OCI-LY7 (cell line): ENCODE data around the gene PREPL. TPM values are rescaled to one million over a fixed set of nuclear protein-coding genes. Genes with fewer than 3 reads are reported as not detected.

Experiments
- BruUV-seq: library from RNA; stranded (reverse); fragments of 400-500 nt; replicated peaks from 2 replicates; lab custom pipeline; 2021; lab: Mats Ljungman, UMichigan
- CTCF ChIA-PET: fragments of 300-600 bp; sonication (Branson Sonifier 250); formaldehyde crosslinking; loops from one replicate; lab custom pipeline; 2022; ENCODE audit warnings: antibody characterized with exemption; ENCODE audit not compliant: unreplicated experiment; lab: Charles Lee
- POLR2A ChIA-PET: fragments of 300-600 bp; sonication (Branson Sonifier 250); formaldehyde crosslinking; loops from one replicate; lab custom pipeline; 2022; ENCODE audit warnings: antibody characterized with exemption; lab: Charles Lee
- DNase-seq: peaks from one replicate; pipeline ENCODE4 v3.0.0-alpha.2; 2015; ENCODE audit warnings: low spot score
- H2AFZ ChIP-seq: fragments of 200-600 bp; sonication (generic), shearing (Covaris generic); 2 replicates; pipeline ENCODE4 v1.6.1; 2014; ENCODE audit warnings: mild to moderate bottlenecking, antibody characterized with exemption, low read length, moderate library complexity
- H3K27ac ChIP-seq: fragments of 200-600 bp; sonication (generic); 2 replicates; pipeline ENCODE4 v1.5.1; 2014; ENCODE audit warnings: mixed run types, low read depth, mild to moderate bottlenecking, moderate library complexity, low read length, inconsistent platforms; ENCODE audit not compliant: poor library complexity, severe bottlenecking
- H3K36me3 ChIP-seq: fragments of 200-600 bp; sonication (generic); 2 replicates; pipeline ENCODE4 v1.6.1; 2014; ENCODE audit warnings: mild to moderate bottlenecking, antibody characterized with exemption, low read length, moderate library complexity, mixed read lengths; ENCODE audit not compliant: insufficient read depth
- H3K4me1 ChIP-seq: fragments of 200-600 bp; sonication (generic); 2 replicates; pipeline ENCODE4 v1.5.1; 2014; ENCODE audit warnings: mild to moderate bottlenecking, low read length; ENCODE audit not compliant: insufficient read depth, poor library complexity, severe bottlenecking
- H3K4me2 ChIP-seq: fragments of 200-600 bp; sonication (generic); 2 replicates; pipeline ENCODE4 v1.6.1; 2014; ENCODE audit warnings: mild to moderate bottlenecking, low read length
- H3K4me3 ChIP-seq: fragments of 200-600 bp; sonication (generic); 2 replicates; pipeline ENCODE4 v1.5.1; 2014; ENCODE audit warnings: mild to moderate bottlenecking, low read depth, low read length; ENCODE audit not compliant: poor library complexity, severe bottlenecking
- H3K79me2 ChIP-seq: fragments of 200-600 bp; sonication (generic); 2 replicates; pipeline ENCODE4 v1.6.1; 2016; ENCODE audit warnings: low read depth, mild to moderate bottlenecking, low read length, moderate library complexity, mixed read lengths; ENCODE audit not compliant: insufficient read depth
- H3K9me2 ChIP-seq: fragments of 200-600 bp; sonication (generic); 2 replicates; pipeline ENCODE4 v1.6.1; 2016; ENCODE audit warnings: mild to moderate bottlenecking, low read length, mixed read lengths; ENCODE audit not compliant: insufficient read depth
- H3K9me3 ChIP-seq: fragments of 200-600 bp; sonication (generic); 2 replicates; pipeline ENCODE4 v1.6.1; 2014; ENCODE audit warnings: mild to moderate bottlenecking, mixed run types, low read length, mixed read lengths
- H4K20me1 ChIP-seq: fragments of 200-600 bp; sonication (generic); 2 replicates; pipeline ENCODE4 v1.6.1; 2014; ENCODE audit warnings: mild to moderate bottlenecking, antibody characterized with exemption, low read length, moderate library complexity, mixed read lengths; ENCODE audit not compliant: insufficient read depth
- EZH2phosphoT487 ChIP-seq: fragments of 200-600 bp; sonication (generic); IDR thresholded peaks from 2 replicates; pipeline ENCODE4 v1.6.1; 2018; ENCODE audit warnings: low read depth, borderline replicate concordance, mild to moderate bottlenecking, mixed run types, antibody characterized with exemption, low read length, moderate library complexity, mixed read lengths
- intact Hi-C: fragments of 100-400 bp; cut with micrococcal nuclease; formaldehyde crosslinking; loops from one replicate; pipeline ENCODE4 v1.10.0; 2022; ENCODE audit not compliant: unreplicated experiment
- total RNA-seq, 2 experiments: library from RNA; depleted of rRNA in 1 of 2; stranded (reverse); fragments of >200 nt in 1 of 2; shearing (Covaris generic) in 1 of 2; gene quantifications; 2 replicates each; pipeline ENCODE4 v1.2.3, GENCODE V29; 2014 to 2022
- TF ChIP-seq, protein P1 (sequence below): fragments of 200-600 bp; sonication (generic); conservative IDR thresholded peaks from 2 replicates; pipeline ENCODE4 v1.5.1; 2014; ENCODE audit warnings: mild to moderate bottlenecking, antibody characterized with exemption, low read length, moderate library complexity, mixed read lengths

Gene PREPL
- total RNA-seq, 2 experiments from 2014 or later, result 27.5 to 40.6 TPM

DNA sequence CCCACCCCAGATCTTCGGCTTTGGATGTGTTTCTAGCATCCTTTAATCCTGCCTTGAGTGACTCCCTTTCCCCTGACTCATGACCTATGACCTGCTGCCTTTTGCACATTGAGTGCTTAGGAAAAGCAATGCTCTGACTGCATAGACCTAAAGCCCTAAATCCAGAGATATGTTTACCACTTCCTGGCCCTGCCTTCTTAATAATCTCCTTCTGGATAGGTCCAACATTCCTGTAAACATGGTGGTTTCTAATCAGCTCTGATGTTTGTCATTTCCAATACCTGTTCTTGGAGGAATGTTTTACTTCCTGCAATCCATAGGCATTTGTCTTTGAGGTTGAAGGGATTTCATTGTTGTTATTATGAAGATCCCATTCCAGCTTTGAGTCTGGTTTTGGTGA is 83.8 kb downstream of the PREPL start:
- no peaks in the 10 kb centered on the region for H3K9me3 ChIP-seq
- H3K4me2 ChIP-seq, result no peak overlapping the region
- no peak overlapping the region for H3K4me3 ChIP-seq
- no peaks in the 10 kb centered on the region for H3K9me2 ChIP-seq
- TF ChIP-seq EZH2phosphoT487, result no peak
- TF ChIP-seq, protein P1, sequence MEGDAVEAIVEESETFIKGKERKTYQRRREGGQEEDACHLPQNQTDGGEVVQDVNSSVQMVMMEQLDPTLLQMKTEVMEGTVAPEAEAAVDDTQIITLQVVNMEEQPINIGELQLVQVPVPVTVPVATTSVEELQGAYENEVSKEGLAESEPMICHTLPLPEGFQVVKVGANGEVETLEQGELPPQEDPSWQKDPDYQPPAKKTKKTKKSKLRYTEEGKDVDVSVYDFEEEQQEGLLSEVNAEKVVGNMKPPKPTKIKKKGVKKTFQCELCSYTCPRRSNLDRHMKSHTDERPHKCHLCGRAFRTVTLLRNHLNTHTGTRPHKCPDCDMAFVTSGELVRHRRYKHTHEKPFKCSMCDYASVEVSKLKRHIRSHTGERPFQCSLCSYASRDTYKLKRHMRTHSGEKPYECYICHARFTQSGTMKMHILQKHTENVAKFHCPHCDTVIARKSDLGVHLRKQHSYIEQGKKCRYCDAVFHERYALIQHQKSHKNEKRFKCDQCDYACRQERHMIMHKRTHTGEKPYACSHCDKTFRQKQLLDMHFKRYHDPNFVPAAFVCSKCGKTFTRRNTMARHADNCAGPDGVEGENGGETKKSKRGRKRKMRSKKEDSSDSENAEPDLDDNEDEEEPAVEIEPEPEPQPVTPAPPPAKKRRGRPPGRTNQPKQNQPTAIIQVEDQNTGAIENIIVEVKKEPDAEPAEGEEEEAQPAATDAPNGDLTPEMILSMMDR, result no peak
- no peaks in the 10 kb centered on the region for H3K36me3 ChIP-seq
- H2AFZ ChIP-seq, result no peak overlapping the region
- no peak for DNase-seq
- no peaks in the 10 kb centered on the region for H3K79me2 ChIP-seq
- H3K27ac ChIP-seq, result no peak overlapping the region
- ChIA-PET POLR2A (no interaction called here), CTCF (no interaction called here)
- BruUV-seq, result no TSS peak
- intact Hi-C loops, result no loop called here
- no peaks in the 10 kb centered on the region for H3K4me1 ChIP-seq
- no peaks in the 10 kb centered on the region for H4K20me1 ChIP-seq

DNA sequence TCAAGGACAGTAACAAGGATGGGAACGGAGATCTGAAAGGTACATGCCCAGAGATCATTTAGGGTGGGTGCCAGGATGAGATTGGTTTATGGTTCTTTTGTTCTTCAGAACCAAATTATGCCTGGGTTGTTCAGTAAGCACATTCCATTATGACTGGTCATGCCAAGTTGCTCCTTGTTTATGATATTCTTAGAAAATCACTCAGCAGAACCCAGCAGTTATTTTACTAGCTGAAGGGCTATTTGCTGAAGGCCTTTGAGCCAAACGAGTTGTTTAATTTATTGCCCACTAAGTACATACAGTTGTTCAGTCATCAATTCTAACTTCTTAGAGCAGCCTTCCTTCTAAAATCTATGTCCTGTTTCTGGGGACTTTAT is 85.4 kb downstream of the PREPL start:
- H3K27ac ChIP-seq, result no peak overlapping the region
- intact Hi-C loops, result no loop called here
- no peak overlapping the region for H2AFZ ChIP-seq
- H3K79me2 ChIP-seq, result no peaks in the 10 kb centered on the region
- no peaks in the 10 kb centered on the region for H3K9me2 ChIP-seq
- no TSS peak for BruUV-seq
- H3K9me3 ChIP-seq, result no peaks in the 10 kb centered on the region
- H3K36me3 ChIP-seq, result no peaks in the 10 kb centered on the region
- POLR2A ChIA-PET, result interaction anchor here (0.6 kb wide), 1 partner anchor 83 kb away, joined by 5 read pairs; no protein-coding TSS in a partner anchor
- DNase-seq, result no peak
- no peaks in the 10 kb centered on the region for H3K4me1 ChIP-seq
- TF ChIP-seq, protein P1, result no peak
- TF ChIP-seq EZH2phosphoT487, result no peak
- CTCF ChIA-PET, result no interaction called here
- H3K4me3 ChIP-seq, result no peak overlapping the region
- H4K20me1 ChIP-seq, result no peaks in the 10 kb centered on the region
- H3K4me2 ChIP-seq, result no peak overlapping the region

DNA sequence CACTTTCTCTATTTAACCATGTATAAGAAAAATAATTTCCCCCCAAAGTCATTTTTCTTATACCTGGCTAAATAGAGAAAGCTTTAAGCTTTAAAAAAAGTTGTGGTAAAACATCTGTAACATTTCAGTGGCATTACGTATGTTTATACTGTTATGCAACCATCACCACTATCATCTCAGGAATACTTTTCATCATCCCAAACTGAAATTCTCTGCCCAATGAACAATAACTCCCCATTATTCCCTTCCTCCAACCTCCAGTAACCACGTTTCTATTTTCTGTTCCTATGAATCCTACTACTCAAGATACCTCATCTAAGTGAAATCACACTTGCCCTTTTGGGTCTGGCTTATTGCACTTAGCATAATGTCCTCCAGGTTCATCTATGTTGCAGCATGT is 87.7 kb downstream of the PREPL start:
- ChIA-PET CTCF (no interaction called here), POLR2A (no interaction called here)
- Histone ChIP-seq H3K9me2 (no peaks in the 10 kb centered on the region), H3K36me3 (no peaks in the 10 kb centered on the region), H3K4me3 (no peak overlapping the region), H3K4me1 (no peaks in the 10 kb centered on the region), H3K9me3 (no peaks in the 10 kb centered on the region), H3K79me2 (no peaks in the 10 kb centered on the region), H3K27ac (no peak overlapping the region), H2AFZ (no peak overlapping the region), H3K4me2 (no peak overlapping the region), H4K20me1 (no peaks in the 10 kb centered on the region)
- no TSS peak for BruUV-seq
- intact Hi-C loops, result no loop called here
- no peak for DNase-seq
- no peak for TF ChIP-seq EZH2phosphoT487
- TF ChIP-seq, protein P1, result no peak
